Raji (cell line): ENCODE results near the gene TMEM252.

ENCODE experiments used
- POLR2A ChIP-seq: IDR thresholded peaks from 2 replicates; pipeline ENCODE4 v1.6.1; 2011; ENCODE audit warnings: low read depth, low read length, control low read depth; ENCODE audit not compliant: insufficient read depth

TMEM252 gene

DNA sequence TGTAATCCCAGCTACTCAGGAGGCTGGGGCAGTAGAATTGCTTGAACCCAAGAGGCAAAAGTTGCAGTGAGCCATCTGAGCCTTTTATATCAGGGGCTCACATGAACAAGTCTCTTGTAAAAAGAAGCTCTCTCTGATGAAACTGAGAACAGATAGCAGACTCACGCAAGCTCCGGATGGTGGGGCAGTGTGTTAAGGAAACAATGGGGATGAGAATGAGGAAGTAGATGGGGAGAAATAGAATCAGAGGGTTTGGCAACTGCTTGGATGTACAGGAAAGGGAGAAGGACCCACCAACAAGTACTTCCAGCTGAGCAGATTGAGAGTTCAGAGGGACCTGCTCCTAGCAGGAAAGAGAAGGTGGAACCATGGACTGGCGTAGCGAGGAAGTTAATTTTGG is 18.6 kb downstream of the TMEM252 start:
- TF ChIP-seq POLR2A, result no peak

GRCh38 chr9:68515326-68516017 is 25.2 kb downstream of the TMEM252 start:
- no peak for TF ChIP-seq POLR2A

DNA sequence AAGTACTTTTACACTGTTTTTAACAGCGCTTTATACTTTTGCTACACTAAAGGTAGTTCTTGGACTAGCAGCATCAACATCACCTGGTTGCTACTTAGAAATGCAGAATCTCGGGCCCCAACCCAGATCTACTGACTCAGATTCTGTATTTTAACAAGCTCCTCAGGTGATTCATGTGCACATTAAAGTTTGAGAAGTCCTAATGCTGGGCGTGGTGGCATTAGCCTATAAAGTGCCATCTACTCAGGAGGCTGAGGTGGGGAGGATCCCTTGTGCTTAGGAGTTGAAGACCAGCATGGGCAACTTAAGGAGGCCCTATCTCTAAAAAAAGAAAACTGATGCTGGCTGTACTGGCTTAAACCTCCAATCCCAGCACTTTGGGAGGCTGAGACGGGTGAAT is 26.7 kb downstream of the TMEM252 start:
- no peak for TF ChIP-seq POLR2A

- TF ChIP-seq POLR2A, result no peak
Observed at GRCh38 chr9:68513385-68513784, 27.3 kb downstream of the TMEM252 start.

- TF ChIP-seq POLR2A, result no peak
Observed at GRCh38 chr9:68509689-68510088, 31.0 kb downstream of the TMEM252 start.

- no peak for TF ChIP-seq POLR2A
Observed at GRCh38 chr9:68508547-68508946, 32.1 kb downstream of the TMEM252 start.

- no peak for TF ChIP-seq POLR2A
Observed at GRCh38 chr9:68507806-68508145, 32.9 kb downstream of the TMEM252 start.

DNA sequence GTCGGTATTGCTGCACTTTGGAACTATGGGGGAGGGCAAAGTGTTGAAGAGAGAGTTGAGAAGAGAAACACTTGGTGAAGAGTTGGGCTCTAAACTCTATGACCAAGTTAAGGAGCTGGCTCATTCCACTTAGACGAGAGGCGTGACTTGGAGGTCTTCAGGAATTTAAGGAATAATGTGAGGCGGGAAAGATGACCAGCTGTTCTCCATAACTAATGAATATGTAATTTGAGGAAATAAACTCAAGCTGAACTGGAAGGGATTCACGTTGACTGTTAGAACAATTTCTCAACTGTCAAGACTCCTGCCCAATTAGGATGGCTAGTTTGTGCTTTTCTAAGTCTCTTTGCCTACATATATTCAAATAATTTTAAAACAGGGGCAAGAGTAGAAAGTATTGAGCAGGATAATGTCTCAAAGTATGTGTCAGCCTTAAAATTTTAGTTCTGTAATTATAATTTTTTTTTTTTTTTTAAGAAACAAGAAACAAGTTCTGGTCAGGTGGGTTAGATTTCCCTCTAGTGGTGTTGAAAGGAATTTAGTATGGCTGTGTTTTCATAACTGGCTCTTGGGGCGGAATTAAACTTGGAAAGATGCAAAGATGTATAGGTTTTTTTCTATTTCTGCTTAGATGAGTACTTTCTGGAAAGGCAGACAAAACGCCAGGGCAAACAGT is 33.4 kb downstream of the TMEM252 start:
- TF ChIP-seq POLR2A, result no peak

DNA sequence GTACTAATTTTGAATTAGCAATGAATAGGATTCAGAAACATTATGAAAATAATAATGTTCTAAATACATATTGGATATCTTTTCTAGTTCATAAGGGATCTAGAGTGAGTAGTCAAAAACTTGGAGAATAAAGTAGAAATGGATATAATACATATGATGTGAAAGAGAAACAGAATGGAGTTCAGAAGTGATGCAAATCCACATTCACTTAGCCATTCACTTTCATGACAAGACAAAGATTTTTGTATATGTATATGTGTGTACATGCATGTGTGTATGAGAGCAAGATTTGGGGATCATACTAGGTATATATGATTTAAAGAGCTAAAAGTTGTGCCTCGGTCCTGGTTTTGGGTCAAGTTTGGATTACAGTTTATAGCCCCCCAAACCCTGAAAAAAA is 34.1 kb downstream of the TMEM252 start:
- no peak for TF ChIP-seq POLR2A

DNA sequence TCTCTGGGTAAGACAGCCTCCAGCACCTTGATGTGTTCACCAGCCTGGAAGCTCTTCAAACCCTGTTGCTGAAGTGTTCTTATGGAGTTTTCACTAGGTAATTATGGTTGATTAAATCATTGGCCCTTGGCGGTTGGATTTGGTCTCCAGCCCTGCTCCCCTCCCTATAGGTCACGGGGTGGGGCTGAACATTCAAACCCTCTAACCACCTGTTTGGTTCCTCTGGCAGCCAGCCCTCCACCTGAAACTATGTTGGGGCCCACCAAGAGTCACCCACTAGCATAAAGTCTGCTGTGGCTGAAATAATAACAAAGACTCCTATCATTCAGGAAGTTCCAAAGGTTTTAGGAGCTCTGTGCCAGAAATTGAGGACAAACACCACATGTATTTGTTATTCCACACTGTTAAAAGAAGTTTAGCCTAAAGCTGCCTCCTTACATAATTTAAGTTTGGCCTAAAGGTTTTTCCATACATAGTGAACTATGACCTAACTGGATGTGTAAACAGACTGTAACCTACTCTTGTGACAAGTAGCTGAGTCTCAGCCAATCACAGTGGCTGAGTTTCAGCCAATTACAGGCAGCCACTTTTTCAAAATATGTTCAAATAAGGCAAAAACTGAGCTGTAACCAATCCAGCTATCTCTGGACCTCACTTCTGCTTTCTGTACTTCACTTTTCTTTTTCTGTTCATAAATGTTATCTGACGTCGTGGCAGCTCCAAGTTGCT is 34.8 kb downstream of the TMEM252 start:
- TF ChIP-seq POLR2A, result no peak

- no peak for TF ChIP-seq POLR2A
Observed at GRCh38 chr9:68502279-68502678, 38.4 kb downstream of the TMEM252 start.

DNA sequence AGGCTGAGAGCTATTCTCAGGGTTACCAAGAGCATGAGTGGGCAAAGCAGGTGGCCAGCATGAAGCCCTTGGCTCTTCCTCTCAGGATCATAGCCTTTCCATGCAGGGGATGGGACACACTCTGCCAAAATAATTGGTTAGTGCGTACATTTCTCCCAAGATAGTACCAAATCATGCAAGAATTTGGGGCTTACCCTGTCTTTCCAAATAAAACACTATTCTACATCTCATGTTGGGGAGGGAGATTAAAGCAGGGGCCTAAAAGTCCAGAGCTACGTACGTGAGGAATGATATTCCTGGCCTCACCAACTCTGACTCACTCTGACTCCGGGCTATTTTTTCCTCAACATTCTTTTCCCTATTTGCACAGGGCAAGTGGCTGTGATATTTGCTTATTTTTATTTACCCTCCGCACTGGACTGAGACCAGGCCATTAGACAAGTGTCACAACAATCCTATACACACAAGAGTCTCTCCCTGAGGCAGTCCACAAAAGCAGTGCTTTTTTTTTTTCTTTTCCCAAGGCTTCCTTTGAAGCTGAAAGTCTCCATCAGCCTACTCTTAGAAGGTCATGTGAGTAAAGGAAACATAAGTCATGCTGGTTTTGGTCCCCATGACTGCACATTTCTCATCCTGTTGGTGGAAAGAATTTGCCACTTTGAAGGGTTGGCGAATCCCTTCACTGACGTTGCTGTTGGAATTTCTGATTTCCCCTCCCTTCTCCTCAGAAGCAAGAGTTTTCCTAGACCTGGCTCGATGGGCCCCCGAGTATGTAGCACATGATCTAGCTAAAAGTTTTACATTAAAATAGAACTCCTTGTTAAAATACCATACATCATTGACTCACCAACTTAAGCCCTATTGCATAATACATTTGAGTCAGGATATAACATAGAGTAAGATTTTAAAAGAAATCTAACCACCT is 40.0 kb downstream of the TMEM252 start:
- no peak for TF ChIP-seq POLR2A

DNA sequence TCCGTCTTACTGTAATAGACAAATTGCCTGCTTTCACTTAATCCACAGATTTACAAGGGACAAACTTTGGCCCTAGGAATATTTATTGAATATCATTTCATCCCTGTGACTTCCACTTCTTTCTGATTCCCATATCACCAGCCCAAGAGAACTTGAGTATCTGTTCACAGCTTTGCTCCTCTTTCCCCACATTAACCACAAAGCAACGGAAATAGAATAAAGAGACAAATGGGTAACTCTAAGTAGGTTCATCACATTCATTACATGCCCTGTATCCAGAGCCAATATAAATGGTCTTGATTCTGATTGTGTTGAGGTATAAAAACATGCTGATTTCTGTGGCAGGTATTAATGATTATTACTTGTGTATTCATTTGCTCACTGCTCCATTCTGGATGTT is 41.9 kb downstream of the TMEM252 start:
- TF ChIP-seq POLR2A, result no peak

DNA sequence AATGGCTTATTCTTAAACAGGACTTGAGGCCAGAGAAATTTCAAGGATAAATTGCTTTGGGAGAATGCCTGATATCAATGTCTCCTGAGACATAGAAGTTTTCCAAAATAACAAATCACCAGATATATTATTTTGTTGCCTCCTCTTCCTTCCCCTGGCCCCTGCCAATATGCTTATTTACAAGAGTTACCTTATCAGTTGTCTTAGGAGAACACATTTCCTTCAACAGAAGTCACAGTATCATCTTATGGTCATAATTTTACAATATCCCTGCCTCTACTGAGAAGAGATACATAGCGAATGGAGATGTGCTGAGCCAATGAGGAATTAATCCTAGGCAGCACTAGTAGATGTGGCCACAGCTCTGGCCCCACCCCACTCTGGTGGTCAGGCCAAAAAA is 43.1 kb downstream of the TMEM252 start:
- TF ChIP-seq POLR2A, result no peak

DNA sequence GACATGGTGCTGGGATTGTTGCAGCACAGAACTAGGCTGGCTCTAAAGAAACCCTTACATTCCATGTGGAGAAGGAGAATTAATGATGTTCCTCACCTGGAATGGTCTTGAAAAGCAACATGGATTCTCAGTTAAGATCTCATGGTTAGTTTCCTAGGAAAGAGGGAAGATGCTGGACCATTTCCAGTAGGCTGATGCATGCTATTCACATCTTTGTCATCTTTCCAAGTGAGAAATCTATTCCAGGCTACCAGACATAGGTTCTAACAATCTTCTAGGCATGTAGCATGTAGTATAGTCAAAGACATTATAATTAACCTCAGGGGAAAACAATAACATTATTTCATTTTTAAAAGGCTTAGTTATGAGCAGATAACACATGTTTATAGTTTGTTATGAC is 44.3 kb downstream of the TMEM252 start:
- no peak for TF ChIP-seq POLR2A
